ENCODE measurements around the gene WDR37.

GRCh38 chr10:1044146-1044545 is 12.0 kb upstream of the WDR37 start:
- no peak for TF ChIP-seq CTCF (IDR thresholded peaks at IDR 0.05; ENCODE audit: low read depth, low read length, poor library complexity, severe bottlenecking)
- TF ChIP-seq EZH2phosphoT487 (IDR thresholded peaks at IDR 0.05; ENCODE audit: borderline replicate concordance, low read length): no peak

All from DOHH2 (cell line).